Sigmoid colon (tissue), 4 donors: ENCODE results near the gene TUBB4A.

Experiments used
- EP300 ChIP-seq, 4 donors: sonication (generic); formaldehyde crosslinking; IDR thresholded peaks; one replicate each; pipeline ENCODE4 v1.6.1; 2017; ENCODE audit warnings: antibody characterized with exemption in 4 of 4
- POLR2A ChIP-seq, 2 donors: fragments of 450-650 bp; IDR thresholded peaks; one replicate each; pipeline ENCODE4 v1.6.1; 2016; ENCODE audit warnings: antibody characterized with exemption in 2 of 2, mild to moderate bottlenecking in 2 of 2, moderate library complexity in 2 of 2
- POLR2AphosphoS5 ChIP-seq, 4 donors: sonication (generic); formaldehyde crosslinking; IDR thresholded peaks; one replicate each; pipeline ENCODE4 v1.6.1; 2017; ENCODE audit warnings: antibody characterized with exemption in 4 of 4
- TF ChIP-seq, protein P1 (sequence below), 4 experiments: fragments of 450-650 bp in 3 of 4; fragments of 200-600 bp in 1 of 4; IDR thresholded peaks; one replicate each; pipeline ENCODE4 v1.5.1; 2016 to 2019; ENCODE audit warnings: antibody characterized with exemption in 4 of 4, mild to moderate bottlenecking in 3 of 4, moderate library complexity in 2 of 4

GRCh38 chr19:6543866-6544347 is 41.8 kb upstream of the TUBB4A start:
- TF ChIP-seq POLR2A (IDR thresholded peaks at IDR 0.05), result no peak
- TF ChIP-seq, protein P1, sequence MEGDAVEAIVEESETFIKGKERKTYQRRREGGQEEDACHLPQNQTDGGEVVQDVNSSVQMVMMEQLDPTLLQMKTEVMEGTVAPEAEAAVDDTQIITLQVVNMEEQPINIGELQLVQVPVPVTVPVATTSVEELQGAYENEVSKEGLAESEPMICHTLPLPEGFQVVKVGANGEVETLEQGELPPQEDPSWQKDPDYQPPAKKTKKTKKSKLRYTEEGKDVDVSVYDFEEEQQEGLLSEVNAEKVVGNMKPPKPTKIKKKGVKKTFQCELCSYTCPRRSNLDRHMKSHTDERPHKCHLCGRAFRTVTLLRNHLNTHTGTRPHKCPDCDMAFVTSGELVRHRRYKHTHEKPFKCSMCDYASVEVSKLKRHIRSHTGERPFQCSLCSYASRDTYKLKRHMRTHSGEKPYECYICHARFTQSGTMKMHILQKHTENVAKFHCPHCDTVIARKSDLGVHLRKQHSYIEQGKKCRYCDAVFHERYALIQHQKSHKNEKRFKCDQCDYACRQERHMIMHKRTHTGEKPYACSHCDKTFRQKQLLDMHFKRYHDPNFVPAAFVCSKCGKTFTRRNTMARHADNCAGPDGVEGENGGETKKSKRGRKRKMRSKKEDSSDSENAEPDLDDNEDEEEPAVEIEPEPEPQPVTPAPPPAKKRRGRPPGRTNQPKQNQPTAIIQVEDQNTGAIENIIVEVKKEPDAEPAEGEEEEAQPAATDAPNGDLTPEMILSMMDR (IDR thresholded peaks at IDR 0.05), result no peak
- TF ChIP-seq POLR2AphosphoS5 (IDR thresholded peaks at IDR 0.05), result no peak
- TF ChIP-seq EP300 (IDR thresholded peaks at IDR 0.05), result no peak
